SHP77 treated with DMSO at 0.1 percent for 48 hours (cell line): ENCODE data around the gene ICA1.

Experiments used
- DNase-seq: peaks from one replicate; lab custom pipeline; 2025; lab: John Stamatoyannopoulos, UW

The ICA1 gene

DNA sequence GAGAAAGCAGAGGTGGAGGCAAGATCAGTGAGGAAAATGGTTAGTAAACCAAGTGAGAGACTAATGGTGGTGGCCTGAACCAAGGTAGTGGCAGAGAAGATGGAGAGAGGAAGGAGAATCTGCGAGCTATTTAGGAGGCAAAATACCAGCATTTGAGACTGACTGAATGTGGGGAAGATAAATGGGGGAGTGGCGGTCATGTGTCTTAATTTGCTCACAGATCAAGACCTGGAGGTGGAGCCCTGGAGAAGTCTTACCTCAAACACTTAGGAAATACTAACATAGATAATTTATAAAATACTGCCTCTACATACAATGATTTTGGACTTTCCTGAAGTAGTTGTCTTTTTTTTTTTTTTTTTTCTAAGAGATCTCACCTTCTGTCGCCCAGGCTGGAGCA, 34.7 kb downstream of the ICA1 start:
- no peak for DNase-seq

- DNase-seq: no peak
Measured at GRCh38 chr7:8226501-8226900, 35.5 kb downstream of the ICA1 start.

DNA sequence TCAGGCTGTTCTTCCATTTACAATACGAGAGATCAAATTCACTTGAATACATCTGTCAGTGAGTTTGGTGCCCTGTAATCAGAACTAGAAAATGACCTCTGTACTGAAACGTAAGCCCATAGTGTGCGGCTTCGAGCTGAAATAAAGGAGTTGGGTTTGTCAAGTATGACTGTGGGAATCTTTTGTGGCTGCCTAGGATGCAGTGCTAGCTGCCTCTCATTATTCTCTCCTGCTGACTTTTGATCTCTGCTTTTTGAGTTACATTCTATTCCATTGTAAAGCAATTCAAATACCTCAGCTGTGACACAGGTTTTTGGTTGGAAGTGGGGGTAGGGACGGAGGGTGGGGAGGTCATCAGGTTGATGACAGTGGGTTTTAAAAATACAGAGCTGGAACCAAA, 40.4 kb downstream of the ICA1 start:
- DNase-seq: no peak

DNA sequence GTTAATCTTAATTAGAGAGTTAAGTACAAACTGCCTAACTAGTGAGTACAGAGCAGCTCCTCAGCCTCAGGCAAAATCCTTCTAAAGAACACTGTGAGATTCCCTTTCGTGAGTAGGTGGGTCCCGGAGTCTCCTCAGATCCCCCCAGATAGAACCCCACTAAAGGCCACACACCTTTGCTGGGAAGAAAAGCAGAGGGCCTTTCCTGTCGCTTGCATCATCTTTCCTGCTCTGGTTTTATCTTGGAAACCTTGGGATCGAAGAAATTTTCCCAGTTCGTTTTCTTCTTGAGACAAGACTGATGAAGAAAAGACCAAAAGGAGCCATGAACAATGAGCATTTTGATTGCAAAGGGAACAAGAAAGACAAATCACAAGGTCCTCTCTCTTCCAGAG, 40.9 kb downstream of the ICA1 start:
- DNase-seq: no peak

DNA sequence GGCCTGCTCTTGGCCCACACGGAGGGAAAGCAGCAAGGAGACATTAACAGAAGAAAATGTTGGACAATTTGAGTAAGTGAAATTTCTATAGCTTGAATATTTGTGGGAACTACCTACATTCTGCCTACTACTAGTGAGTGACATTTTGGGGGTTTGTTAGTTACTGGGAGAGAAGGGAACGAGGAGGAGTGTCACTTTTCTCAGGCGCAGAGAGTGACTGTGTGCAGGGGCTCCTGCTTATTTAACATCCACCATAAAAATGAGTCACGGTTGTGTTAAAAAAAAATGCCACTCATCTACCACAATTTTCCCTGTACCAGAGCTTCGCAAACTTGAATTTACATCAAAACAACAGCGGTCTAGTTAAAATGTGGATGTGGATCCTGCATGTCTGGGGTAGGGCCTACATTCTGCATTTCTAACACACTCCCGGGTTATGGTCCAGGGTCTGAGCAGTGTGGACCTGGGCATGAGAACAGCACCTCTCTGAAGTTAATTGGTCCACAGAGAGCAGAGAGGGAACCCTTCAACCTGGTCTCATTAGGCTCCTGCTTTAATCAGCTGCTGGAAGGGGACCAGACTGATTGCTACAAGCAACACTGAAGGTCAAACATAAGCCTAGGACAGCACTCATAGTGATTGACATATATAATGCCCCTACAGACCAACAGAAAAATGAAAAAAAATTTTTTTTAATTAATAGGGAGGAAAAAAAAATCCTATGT, 41.4 kb downstream of the ICA1 start:
- no peak for DNase-seq

DNA sequence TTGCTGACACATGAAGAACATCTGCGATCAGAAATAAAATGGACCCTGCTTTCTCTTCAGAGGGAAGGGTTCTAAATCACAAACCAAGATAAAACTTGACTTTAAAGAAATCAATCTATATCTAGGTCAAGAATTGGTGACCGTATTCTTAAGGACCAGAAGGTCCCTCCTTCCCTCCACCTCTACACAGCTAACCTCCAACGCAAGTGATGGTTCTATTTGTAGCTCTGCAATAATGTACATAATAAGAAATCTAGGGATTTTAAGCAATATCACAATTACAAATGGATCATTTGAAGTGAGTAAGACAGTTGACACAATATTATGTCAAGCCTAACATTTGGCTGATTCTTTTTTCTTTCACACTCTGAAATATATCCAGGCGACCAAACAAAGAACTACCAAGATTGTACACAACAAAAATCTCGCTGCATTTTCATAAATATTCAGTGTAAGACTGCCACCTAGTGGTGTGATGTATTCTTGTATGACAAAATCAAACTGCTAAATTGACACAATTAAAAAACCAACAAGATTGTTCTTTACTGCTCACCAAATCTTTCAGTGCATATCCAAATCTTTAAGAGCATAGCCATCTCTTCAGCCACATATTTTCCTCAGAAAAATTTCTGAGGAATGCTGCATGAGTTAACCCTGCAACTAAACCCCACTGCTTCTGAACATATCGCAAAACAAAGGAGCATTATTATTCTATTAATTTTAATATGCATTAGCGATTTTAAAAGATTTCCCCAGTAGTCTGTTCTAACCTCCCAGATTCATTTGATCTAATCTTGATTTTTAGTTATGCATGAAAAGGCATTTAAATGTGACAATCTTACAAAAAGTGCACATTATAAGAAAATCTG, 44.5 kb downstream of the ICA1 start:
- peak; percentile 31 for DNase-seq

GRCh38 chr7:8216334-8216690, 45.7 kb downstream of the ICA1 start:
- no peak for DNase-seq

DNA sequence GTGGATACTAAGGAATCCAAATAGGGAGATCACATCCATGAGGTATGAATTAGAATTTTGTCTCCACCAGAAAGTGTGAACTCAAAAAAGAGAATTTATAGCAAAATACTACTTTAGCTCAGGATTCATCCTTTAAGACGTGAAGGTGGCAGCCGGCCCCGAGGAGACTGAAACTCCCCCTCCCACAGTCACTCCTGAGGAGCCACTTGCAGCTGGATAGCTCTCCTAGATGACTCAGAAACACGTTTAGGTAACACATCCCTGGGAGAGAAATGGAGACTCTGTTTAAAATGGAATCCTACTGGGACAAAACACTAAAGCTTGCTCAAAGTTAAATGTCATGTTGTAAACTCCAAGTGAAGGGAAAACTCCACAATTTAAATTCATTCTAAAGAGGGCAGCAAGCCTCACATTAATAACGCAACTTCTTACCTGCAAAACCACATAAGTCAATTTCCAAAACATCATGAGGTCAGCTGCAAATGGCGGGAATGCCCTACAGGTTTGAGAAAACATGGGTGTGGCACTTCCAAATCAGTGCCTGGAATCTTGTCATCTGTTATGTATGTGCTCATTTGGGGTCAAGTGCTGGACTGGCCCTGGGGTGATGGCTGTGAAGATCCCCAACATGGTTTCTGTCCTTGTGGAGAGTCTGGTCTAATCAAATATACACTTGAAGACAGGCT, 46.2 kb downstream of the ICA1 start:
- no peak for DNase-seq

- no peak for DNase-seq
Measured at GRCh38 chr7:8214244-8214824, 47.6 kb downstream of the ICA1 start.

DNA sequence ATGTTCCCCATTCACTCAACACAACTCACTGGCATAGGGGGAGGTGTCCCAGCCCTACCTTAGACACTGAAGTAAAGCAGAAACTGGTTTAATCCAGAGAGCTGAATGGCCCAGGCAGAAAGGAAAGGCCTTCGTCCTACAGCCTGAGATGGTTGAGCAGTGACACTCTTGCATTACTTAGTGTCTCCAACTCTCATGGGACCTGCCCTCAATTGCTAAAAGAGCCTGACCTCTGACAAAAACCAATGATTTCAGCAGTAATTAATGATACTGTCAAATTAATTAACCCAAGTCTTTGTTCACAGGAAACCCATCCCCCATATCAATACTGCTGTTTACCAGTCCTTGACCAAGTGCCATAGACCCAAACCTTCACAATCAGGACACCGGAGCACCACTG, 48.6 kb downstream of the ICA1 start:
- no peak for DNase-seq

GRCh38 chr7:8212638-8213037, 49.3 kb downstream of the ICA1 start:
- no peak for DNase-seq

GRCh38 chr7:8211725-8212096, 50.3 kb downstream of the ICA1 start:
- DNase-seq: no peak

- no peak for DNase-seq
Measured at GRCh38 chr7:8210845-8211724, 50.9 kb downstream of the ICA1 start.

DNA sequence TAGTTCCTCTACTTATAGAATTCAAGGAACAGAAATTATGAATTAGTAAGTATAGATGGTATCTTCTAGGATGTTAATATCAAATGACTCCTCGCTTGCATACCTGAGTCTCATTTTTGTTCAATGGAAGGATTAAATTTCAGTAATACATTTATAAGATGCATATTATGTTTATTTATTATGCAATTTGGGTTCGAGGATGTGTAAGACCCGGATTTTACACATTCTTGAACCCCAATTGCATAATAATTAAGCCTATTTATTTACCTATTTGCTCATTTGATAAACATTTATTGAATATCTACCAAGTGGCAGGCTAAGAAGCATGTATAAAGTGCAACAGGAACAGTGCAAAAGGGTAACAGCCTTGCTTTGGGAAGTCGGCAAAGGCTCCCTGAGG, 52.6 kb downstream of the ICA1 start:
- DNase-seq: no peak

GRCh38 chr7:8208816-8209215, 53.2 kb downstream of the ICA1 start:
- no peak for DNase-seq

GRCh38 chr7:8206956-8207355, 55.0 kb downstream of the ICA1 start:
- no peak for DNase-seq

GRCh38 chr7:8205537-8205936, 56.4 kb downstream of the ICA1 start:
- no peak for DNase-seq

GRCh38 chr7:8205031-8205387, 57.0 kb downstream of the ICA1 start:
- no peak for DNase-seq

GRCh38 chr7:8204339-8205030, 57.5 kb downstream of the ICA1 start:
- no peak for DNase-seq

DNA sequence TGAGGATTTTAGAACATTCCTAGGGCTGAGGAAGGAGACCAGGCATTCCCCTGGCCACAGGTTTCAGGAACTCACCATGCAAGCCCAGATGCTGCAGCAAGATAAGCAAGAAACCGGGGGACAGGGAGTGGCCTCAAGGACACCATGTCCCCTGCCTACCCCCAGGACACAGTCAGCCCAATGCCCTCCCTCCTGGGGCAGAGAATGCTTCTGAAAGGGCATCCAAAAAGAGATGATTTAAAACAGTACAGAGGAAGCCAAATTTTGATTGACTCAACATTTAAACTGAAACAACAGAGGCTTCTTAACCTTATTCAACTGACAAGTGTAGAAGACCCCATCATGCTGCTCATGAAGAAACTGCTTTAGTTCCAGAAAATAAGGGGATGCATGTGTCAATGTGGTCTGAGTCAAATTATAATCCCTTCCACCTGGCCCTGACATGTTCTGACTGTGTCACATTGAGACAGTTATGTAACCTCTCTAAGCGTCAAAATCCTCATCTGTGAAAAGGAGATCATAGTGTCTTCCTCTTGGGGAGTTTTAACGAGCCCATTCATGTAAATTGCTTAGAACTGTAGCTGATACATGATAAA, 60.0 kb downstream of the ICA1 start:
- no peak for DNase-seq

DNA sequence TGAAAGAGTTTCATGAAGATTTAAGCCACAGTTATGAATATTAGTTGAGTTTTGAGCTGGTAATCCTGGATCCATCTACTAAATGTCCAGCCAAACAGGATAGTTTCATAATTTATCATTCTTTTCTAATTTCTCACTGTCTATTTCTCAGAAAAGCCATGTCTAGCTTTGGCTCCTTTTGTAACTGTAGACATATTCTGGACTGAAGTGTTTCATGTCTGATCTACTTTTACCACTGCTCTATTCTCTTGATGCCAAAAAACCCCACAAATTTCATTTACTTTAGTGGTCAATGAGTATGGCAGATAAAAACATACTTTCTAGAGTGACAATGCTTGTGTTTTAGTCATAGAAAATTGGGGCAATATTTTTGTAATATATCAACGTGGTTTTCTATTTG, 61.2 kb downstream of the ICA1 start:
- DNase-seq: no peak
